GM18526 (cell line): ENCODE data around the gene MCM10.

Experiments
- POLR2A ChIP-seq: IDR thresholded peaks from 3 replicates; pipeline ENCODE4 v1.6.1; 2011; ENCODE audit not compliant: insufficient read length; ENCODE audit errors: extremely low read depth

Gene MCM10

DNA sequence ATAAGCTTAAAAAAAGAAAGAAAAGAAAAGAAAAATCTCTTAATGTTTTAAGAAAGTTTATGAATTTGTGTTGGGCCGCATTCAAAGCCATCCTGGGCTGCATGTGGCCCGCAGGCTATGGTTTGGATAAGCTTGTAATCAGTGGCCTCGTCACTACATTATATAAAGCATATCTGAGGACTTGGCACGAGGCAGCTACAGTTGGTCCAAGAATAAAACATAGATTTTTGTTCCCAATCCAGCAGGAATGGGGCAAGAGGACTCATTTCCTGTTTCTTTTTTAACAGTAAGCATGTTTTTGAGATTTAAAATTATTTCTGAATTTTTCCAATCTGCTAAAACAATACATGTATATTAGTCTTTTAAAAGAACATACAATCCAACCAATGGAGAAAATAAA, 28.6 kb downstream of the MCM10 start:
- TF ChIP-seq POLR2A: no peak

DNA sequence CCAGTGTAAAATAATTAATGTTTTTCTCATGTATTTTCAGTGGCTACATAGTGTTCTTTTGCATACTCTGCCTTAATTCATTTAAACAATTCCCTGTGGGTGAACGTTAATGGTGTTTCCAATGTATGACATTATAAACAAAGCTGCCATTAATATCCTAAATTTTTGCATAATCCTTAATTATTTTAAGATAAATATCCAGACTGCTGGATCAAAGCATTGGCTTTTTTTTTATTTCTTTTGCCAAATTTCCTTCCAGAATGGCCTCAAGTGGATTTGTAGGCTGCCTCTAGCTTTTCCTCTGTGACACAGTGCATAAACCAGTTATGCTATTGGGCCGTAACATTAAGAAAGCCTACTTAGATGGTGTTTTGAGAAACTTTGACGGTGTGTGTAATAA, 29.5 kb downstream of the MCM10 start:
- no peak for TF ChIP-seq POLR2A

DNA sequence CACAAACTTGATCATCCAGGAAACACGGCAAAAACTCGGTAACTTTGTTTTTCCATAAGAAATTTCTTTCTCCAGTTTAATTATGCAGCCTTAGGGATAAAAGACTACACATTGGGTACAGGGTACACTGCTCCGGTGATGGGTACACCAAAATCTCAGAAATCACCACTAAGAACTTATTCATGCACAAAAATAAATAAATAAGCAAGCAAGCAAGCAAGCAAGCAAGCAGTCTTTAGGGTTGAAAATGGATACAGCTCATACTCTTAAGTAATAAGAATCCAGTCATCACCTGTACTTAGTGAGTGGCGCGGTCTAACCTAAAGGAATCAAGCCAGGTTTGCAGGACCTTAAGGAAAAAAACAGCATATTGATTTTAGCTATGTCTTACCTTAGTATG, 30.0 kb downstream of the MCM10 start:
- TF ChIP-seq POLR2A: no peak

DNA sequence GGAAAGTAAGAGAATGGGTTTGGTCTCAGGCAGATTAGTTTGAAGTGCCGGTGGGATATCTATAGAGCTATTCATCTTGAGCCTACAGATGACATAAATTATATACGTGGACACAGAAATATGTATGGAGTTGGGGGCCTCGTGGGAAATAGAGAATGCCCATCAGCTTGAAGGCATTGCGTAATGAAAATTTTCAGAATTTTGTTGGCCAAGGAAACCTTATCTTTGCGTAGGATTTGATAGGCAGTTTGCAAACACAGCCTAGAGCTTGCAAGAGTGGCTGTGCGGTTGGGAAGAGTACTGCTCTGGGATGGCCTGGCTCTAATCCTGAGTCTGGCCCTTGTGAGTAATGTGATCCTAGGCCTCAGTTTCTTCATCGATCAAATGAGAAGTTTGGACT, 32.3 kb downstream of the MCM10 start:
- TF ChIP-seq POLR2A: no peak

DNA sequence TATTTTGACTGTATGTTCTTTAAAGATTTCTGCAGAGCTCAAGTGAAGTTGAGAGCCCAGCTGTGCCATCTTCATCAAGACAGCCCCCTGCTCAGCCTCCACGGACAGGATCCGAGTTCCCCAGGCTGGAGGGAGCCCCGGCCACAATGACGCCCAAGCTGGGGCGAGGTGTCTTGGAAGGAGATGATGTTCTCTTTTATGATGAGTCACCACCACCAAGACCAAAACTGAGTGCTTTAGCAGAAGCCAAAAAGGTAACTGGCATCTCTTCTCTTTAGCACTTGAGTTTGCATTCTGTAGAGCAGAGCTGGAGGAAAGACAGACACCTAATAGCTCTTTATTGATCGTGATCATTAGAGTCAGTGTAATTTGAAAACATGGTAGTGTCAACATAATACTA, 33.7 kb downstream of the MCM10 start:
- TF ChIP-seq POLR2A: no peak

DNA sequence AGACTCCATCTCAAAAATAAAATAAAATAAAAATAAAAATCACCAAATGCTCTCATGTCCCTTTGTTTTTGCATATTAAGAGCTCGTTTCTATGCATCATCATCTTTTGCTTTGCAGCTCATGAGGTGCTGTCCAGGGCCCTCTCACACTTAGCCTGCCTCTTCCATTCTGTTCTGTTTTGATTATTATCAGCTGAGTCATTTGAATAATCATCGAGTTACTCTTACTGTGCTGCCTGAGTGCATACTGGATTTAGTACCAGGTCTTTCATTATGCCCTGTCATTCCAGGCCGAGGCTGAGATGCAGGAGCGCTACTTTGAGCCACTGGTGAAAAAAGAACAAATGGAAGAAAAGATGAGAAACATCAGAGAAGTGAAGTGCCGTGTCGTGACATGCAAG, 39.8 kb downstream of the MCM10 start:
- TF ChIP-seq POLR2A: no peak

DNA sequence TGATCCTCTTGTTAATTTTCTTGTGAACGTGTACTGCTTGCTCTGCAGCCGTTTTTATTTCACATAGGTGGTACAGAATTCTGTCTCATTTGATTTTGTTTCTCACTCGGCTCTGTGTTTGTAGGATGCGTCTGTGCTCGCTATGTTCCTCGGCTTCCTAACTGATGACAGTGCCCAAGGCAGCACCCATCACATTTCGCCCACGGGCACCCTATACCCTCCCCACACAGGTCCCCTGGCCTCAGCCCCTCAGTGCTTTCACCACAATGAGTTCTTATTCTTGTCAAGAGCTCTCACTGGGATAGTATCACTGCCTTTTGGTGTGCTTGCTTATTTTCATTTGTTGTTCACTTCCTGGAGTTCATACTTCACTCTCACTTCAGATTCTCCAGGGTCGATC, 44.7 kb downstream of the MCM10 start:
- TF ChIP-seq POLR2A: no peak

DNA sequence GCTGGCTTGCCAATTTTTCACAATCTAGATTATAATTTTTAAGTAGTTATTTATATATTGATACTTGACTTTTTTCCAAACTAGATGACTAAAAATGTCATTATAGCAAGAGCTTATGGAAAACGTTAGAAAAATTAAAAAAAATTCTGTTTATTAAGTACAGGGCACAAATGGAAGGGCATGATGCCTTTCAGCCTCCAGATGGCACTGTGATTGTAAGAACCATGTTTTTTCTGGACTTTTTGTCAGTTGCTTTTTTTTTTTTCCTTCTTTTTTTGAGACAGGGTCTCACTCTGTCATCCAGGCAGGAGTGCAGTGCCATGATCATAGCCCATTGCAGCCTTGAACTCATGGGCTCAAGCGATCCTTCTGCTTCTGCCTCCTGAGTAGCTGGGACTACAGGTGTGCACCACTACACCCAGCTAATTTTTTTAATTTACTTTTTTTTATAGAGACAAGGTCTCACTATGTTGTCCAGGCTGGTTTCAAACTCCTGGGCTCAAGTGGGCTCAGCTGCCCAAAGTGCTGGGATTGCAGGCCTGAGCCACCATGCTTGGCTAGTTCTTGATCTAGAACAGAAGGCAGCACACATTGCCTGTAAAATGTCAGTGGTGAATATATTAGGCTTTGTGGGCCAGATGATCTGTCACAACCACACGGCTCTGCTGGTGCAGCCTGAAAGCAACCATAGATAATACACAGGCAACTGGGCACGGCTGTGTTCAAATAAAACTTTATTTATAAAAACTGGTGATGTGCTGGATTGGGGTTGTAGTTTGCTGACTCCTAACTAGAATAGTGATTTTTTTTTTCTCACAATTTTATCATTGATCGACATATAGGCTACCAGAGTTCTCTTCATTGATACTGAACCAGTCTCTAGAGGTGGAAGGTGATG, 45.4 kb downstream of the MCM10 start:
- no peak for TF ChIP-seq POLR2A

DNA sequence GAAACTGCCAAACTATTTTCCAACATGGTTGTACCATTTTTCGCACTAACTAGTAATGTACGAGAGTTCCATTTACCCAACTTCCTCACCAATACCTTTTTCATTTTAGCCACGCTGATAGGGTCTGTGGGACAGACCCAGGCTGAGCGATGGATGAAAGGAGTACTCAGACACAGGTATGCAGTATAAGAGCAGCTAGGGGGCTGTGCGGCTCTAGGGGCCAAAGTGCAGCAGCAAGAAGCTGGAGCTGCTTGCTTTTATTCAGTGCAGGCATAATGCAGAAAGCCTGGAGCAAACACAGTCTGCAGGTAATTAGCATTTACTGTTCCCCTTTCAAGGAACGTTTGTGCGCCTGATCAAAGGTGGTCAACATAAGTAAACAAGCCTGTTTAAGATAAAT, 51.8 kb downstream of the MCM10 start:
- no peak for TF ChIP-seq POLR2A

DNA sequence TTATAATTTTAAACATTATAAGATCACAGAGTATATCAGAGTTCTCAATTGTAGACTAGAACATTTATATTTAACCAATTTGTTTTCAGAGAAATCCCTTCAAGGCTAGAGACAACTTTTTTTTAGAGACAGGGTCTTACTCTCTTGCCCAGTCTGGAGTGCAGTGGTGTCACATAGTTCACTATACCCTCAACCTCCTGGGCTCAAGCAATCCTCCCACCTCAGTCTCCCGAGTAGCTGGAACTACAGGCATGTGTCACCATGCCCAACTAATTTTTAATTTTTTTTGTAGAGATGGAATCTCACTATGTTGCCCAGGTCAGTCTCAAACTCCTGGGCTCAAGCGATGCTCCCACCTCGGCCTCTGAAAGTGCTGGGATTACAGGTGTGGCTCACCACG, 57.5 kb downstream of the MCM10 start:
- no peak for TF ChIP-seq POLR2A

DNA sequence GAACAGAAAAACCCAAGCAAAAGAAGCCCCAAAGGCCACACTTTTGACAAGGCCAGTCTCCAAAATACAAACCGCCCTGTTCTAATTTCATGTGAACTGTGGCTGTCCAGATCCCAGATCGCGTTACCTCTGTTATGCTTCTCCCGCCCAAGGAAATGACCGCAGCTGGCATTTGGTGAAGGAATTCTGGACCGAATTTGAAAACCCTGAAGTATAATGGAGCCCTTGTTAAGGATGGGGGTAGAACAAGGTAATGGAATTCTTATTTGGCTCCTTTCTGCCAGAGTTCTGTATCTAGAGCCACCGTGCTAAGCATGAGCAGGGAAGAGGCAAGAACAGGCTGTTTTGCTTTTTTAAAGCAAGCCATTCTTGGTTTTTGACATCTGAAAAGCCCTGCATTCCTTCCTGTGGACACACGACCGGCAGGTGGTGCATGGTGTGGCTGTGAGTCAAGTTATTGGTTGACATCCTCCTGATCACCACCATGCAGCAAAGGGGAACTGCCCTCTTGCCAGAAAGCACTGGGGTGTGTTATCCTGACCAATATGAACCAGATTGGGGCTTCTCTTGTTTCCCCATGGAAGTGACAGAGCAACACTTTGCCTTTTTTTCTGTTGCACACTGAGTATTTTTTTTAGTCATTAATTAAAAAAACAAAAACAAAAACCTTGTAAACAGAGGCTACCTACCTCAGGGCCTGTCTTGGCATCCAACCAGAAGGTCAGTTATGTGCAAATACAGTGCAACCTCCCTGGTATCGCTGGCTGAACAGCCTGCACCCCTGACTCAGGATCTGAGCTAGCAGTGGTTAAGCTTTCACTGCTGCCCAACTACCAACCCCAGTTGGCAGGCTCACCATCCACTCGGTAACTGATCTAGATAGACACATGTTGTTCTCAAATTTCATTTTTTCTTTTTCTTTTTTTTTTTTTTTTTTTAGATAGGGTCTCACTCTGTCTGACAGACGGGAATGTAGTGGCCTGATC, 58.6 kb downstream of the MCM10 start:
- no peak for TF ChIP-seq POLR2A

DNA sequence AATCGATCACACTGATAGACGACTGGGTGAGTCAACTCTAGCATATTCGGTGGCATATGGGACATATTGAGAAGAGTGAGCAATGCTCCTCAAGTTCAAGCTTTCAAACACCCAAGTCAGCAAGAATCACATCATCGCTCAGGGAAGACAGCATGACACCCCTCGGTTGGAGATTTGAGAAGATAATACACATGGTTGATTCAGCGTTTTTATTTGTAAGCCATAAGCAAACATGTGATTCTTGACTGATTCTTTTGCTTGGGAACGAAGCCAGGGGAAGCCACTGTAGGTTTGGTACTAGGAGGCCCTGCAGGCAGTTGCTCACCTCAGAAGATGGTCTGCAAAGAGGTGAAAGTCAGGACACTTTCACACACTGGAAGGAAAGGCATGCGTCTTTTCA, 60.2 kb downstream of the MCM10 start:
- no peak for TF ChIP-seq POLR2A

DNA sequence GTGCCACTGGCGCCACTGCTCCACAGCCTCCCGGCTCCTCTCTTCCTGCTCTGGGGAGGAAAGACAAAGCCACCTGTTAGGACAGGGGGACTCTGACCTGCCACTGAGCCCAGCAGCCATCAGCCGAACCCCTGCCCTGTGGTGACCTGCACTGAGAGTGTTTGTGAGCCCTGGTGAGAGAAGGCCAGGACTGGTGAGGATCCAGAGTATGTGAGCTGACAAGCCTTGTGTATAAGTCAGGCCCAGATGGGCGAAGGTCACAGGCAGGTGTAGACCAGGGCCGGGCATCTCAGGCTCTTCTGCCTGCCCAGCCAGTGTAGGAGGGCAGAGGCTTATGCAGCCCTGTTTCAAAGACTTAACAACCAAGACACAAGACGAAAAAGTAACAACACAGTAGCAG, 60.8 kb downstream of the MCM10 start:
- no peak for TF ChIP-seq POLR2A

DNA sequence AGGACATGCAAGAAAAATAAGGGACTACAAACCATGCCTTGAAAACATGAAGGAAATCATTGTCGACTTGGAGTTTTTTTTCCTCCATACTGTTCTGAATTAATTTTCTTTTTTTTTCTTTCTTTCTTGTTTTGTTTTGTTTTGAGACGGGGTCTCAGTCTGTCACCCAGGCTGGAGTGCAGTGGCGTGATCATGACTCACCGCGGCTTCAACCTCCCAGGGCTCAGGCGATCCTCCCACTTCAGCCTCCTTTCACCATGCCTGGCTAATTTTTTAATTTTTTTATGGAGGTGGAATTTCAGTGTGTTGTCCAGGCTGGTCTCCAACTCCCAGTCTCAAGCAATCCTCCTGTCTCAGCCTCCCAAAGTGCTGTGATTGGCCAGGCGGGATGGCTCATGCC, 61.2 kb downstream of the MCM10 start:
- TF ChIP-seq POLR2A: no peak

DNA sequence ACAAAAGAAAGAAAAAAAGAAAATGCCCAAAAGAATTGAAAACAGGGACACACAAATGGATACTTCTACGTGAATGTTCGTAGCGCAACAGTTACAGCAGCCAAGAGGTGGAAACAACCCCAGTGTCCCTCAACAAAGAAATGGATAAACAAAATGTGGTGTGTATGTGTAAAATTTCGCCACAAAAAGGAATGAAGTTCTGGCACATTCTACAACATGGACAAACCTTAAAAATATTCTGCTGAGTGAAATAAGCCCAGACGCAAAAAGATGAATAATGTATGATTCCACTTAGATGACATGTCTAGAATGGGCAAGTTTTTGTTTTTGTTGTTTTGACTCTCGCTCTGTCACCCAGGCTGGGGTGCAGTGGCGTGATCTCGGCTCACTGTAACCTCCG, 61.9 kb downstream of the MCM10 start:
- TF ChIP-seq POLR2A: no peak
